SW480 (cell line): ENCODE results near the gene AGBL4.
"Not testable (repeated sequence)": the region's sequence is repeated elsewhere in the genome, so short reads cannot be mapped to it uniquely, and the experiment has no call there.

Experiments used
- DNase-seq: peaks from one replicate; pipeline ENCODE4 v3.0.0-alpha.2; 2016; ENCODE audit warnings: low spot score

AGBL4 gene

GRCh38 chr1:49026230-49026811 lies 997.4 kb downstream of the AGBL4 start:
- no peak for DNase-seq

- DNase-seq: no peak
Observed at GRCh38 chr1:49016030-49016977, 1007.5 kb downstream of the AGBL4 start.

- DNase-seq: no peak
Observed at GRCh38 chr1:49013079-49013478, 1010.7 kb downstream of the AGBL4 start.

- not testable (repeated sequence) for DNase-seq
Observed at GRCh38 chr1:49002981-49003380, 1020.8 kb downstream of the AGBL4 start.

- DNase-seq: no peak
Observed at GRCh38 chr1:48999321-48999720, 1024.4 kb downstream of the AGBL4 start.

- DNase-seq: no peak
Observed at GRCh38 chr1:48996311-48996710, 1027.4 kb downstream of the AGBL4 start.

GRCh38 chr1:48988633-48989197 lies 1035.0 kb downstream of the AGBL4 start:
- DNase-seq: no peak

- DNase-seq: no peak
Observed at GRCh38 chr1:48979940-48980339, 1043.8 kb downstream of the AGBL4 start.

- DNase-seq: no peak
Observed at GRCh38 chr1:48978413-48978812, 1045.3 kb downstream of the AGBL4 start.

GRCh38 chr1:48977273-48977672 lies 1046.5 kb downstream of the AGBL4 start:
- DNase-seq: no peak

GRCh38 chr1:48969971-48970370 lies 1053.8 kb downstream of the AGBL4 start:
- DNase-seq: no peak

- DNase-seq: no peak
Observed at GRCh38 chr1:48967318-48967717, 1056.4 kb downstream of the AGBL4 start.

GRCh38 chr1:48966583-48966982 lies 1057.2 kb downstream of the AGBL4 start:
- DNase-seq: no peak

GRCh38 chr1:48960320-48960719 lies 1063.4 kb downstream of the AGBL4 start:
- DNase-seq: no peak

- no peak for DNase-seq
Observed at GRCh38 chr1:48955774-48956173, 1068.0 kb downstream of the AGBL4 start.

- no peak for DNase-seq
Observed at GRCh38 chr1:48953617-48954016, 1070.1 kb downstream of the AGBL4 start.

GRCh38 chr1:48948562-48948961 lies 1075.2 kb downstream of the AGBL4 start:
- no peak for DNase-seq

- DNase-seq: no peak
Observed at GRCh38 chr1:48947761-48948537, 1075.8 kb downstream of the AGBL4 start.

- DNase-seq: no peak
Observed at GRCh38 chr1:48946070-48946469, 1077.7 kb downstream of the AGBL4 start.

- no peak for DNase-seq
Observed at GRCh38 chr1:48944811-48945210, 1078.9 kb downstream of the AGBL4 start.

- no peak for DNase-seq
Observed at GRCh38 chr1:48943826-48944225, 1079.9 kb downstream of the AGBL4 start.

GRCh38 chr1:48943393-48943792 lies 1080.4 kb downstream of the AGBL4 start:
- DNase-seq: no peak
